Neural cell (in vitro differentiated cells): ENCODE results near the gene MAD1L1. TPM values are rescaled to one million over a fixed set of nuclear protein-coding genes. Genes with fewer than 3 reads are reported as not detected.

Experiments used
- H2AFZ ChIP-seq: fragments of 200-600, 300-800 bp; sonication (generic), shearing (Covaris generic); 2 replicates; pipeline ENCODE4 v1.6.0; 2014; ENCODE audit warnings: low read depth, mild to moderate bottlenecking, antibody characterized with exemption, low read length, moderate library complexity
- H3F3A ChIP-seq: fragments of 200-600 bp; shearing (Covaris generic); 2 replicates; pipeline ENCODE4 v1.6.1; 2016; ENCODE audit warnings: mild to moderate bottlenecking, moderate library complexity, mixed read lengths, antibody characterized with exemption, low read length; ENCODE audit not compliant: insufficient read depth, poor library complexity, severe bottlenecking
- H3K27ac ChIP-seq: fragments of 200-600, 300-800 bp; sonication (generic), shearing (Covaris generic); 2 replicates; pipeline ENCODE4 v1.5.1; 2014; ENCODE audit warnings: mild to moderate bottlenecking, low read length, moderate library complexity
- H3K27me3 ChIP-seq: fragments of 300-800, 200-600 bp; sonication (generic), shearing (Covaris generic); 2 replicates; pipeline ENCODE4 v1.6.0; 2014; ENCODE audit warnings: mild to moderate bottlenecking, low read depth, low read length, moderate library complexity; ENCODE audit not compliant: insufficient read depth
- H3K36me3 ChIP-seq: fragments of 300-800, 200-600 bp; sonication (generic), shearing (Covaris generic); 2 replicates; pipeline ENCODE4 v1.5.1; 2014; ENCODE audit warnings: mild to moderate bottlenecking, antibody characterized with exemption, low read length, moderate library complexity; ENCODE audit not compliant: insufficient read depth
- H3K4me2 ChIP-seq: fragments of 300-800, 200-600 bp; sonication (generic), shearing (Covaris generic); 2 replicates; pipeline ENCODE4 v1.6.0; 2014; ENCODE audit warnings: mild to moderate bottlenecking, low read length
- H3K4me3 ChIP-seq: fragments of 300-800, 200-600 bp; sonication (generic), shearing (Covaris generic); 2 replicates; pipeline ENCODE4 v1.5.1; 2014; ENCODE audit warnings: mild to moderate bottlenecking, low read length, moderate library complexity
- H3K79me2 ChIP-seq: fragments of 200-600 bp; shearing (Covaris generic); replicated peaks from 2 replicates; pipeline ENCODE4 v1.6.0; 2014; ENCODE audit warnings: mild to moderate bottlenecking, low read length, moderate library complexity; ENCODE audit not compliant: insufficient read depth
- H3K9ac ChIP-seq: fragments of 300-800, 200-600 bp; sonication (generic), shearing (Covaris generic); 2 replicates; pipeline ENCODE4 v1.6.1; 2016; ENCODE audit warnings: mild to moderate bottlenecking, low read length, mixed read lengths
- H3K9me2 ChIP-seq: fragments of 200-600 bp; shearing (Covaris generic); 2 replicates; pipeline ENCODE4 v1.6.1; 2016; ENCODE audit warnings: mild to moderate bottlenecking, low read length, mixed read lengths; ENCODE audit not compliant: insufficient read depth
- H3K9me3 ChIP-seq: fragments of 200-600, 300-800 bp; sonication (generic), shearing (Covaris generic); 2 replicates; pipeline ENCODE4 v1.6.1; 2016; ENCODE audit warnings: mild to moderate bottlenecking, mixed run types, low read length, moderate library complexity, mixed read lengths
- H4K20me1 ChIP-seq: fragments of 200-600 bp; shearing (Covaris generic); 2 replicates; pipeline ENCODE4 v1.6.1; 2016; ENCODE audit warnings: mild to moderate bottlenecking, mixed run types; ENCODE audit not compliant: insufficient read depth
- EP300 ChIP-seq: fragments of 450-650 bp; conservative IDR thresholded peaks from 2 replicates; pipeline ENCODE4 v1.6.1; 2014; ENCODE audit warnings: antibody characterized with exemption, mild to moderate bottlenecking, moderate library complexity; ENCODE audit not compliant: poor library complexity, severe bottlenecking
- EZH2 ChIP-seq: fragments of 200-600, 300-800 bp; shearing (Covaris generic), sonication (generic); IDR thresholded peaks from 2 replicates; pipeline ENCODE4 v1.6.1; 2014; ENCODE audit warnings: antibody characterized with exemption, low read length, borderline replicate concordance, mild to moderate bottlenecking; ENCODE audit not compliant: insufficient read depth, poor library complexity, severe bottlenecking
- MXI1 ChIP-seq: fragments of 450-650 bp; conservative IDR thresholded peaks from 2 replicates; pipeline ENCODE4 v1.6.1; 2014; ENCODE audit warnings: antibody characterized with exemption, mild to moderate bottlenecking; ENCODE audit not compliant: poor library complexity, severe bottlenecking
- POLR2AphosphoS5 ChIP-seq: IDR thresholded peaks from 2 replicates; pipeline ENCODE4 v1.6.1; 2012
- RAD21 ChIP-seq: fragments of 450-650 bp; conservative IDR thresholded peaks from 2 replicates; pipeline ENCODE4 v1.6.1; 2014; ENCODE audit warnings: antibody characterized with exemption, mild to moderate bottlenecking, moderate library complexity
- SMC3 ChIP-seq: fragments of 450-650 bp; conservative IDR thresholded peaks from 2 replicates; pipeline ENCODE4 v1.6.1; 2014; ENCODE audit warnings: antibody characterized with exemption, mild to moderate bottlenecking, moderate library complexity; ENCODE audit not compliant: poor library complexity
- TAF1 ChIP-seq: IDR thresholded peaks from 2 replicates; pipeline ENCODE4 v1.6.1; 2012; ENCODE audit warnings: low read depth
- polyA plus RNA-seq: library from polyadenylated mRNA; depleted of rRNA; stranded (reverse); fragments of >200 nt; gene quantifications from 2 replicates; pipeline ENCODE4 v1.2.3, GENCODE V29; 2014
- TF ChIP-seq, protein P1 (sequence below): fragments of 450-650 bp; IDR thresholded peaks from 2 replicates; pipeline ENCODE4 v1.5.1; 2014; ENCODE audit warnings: antibody characterized with exemption, mild to moderate bottlenecking, moderate library complexity; ENCODE audit not compliant: poor library complexity, severe bottlenecking
- TF ChIP-seq, protein P2 (sequence below): IDR thresholded peaks from 2 replicates; pipeline ENCODE4 v1.6.1; 2012; ENCODE audit warnings: borderline replicate concordance

The MAD1L1 gene
- polyA plus RNA-seq, 1 donor from 2014 or later = 31.4 TPM

DNA sequence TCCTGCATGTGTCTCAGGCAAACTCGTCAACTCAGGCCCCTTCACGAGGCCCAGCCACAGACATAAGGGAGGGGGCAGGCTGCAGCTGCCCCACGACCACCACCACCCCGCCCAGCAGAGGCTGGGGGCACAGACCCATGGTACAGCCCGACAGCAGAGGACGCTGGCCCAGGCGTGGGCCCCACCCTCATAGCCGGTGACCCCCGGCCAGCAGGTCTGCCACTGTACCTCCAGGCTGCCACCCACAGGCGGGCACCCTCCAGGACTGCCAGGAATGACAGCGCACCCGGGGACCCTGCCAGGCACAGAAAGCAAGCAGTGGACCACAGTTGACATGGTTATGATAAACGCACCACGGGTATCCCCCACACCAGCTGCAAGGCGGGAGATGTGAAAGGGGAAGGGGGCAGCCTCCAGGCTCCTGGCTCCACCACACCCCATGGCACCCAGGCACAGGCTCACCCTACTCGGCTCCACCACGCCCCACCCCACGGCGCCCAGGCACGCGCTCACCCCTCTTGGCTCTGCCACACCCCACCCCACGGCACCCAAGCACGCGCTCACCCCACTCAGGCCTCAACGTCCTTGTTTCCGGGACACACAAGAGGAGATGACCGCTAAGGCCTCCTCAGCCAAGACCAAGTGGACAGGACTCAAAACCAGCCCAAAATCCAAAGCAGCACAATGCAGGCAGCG, 135.9 kb downstream of the MAD1L1 start:
- no peak overlapping the region for H3K27ac ChIP-seq

DNA sequence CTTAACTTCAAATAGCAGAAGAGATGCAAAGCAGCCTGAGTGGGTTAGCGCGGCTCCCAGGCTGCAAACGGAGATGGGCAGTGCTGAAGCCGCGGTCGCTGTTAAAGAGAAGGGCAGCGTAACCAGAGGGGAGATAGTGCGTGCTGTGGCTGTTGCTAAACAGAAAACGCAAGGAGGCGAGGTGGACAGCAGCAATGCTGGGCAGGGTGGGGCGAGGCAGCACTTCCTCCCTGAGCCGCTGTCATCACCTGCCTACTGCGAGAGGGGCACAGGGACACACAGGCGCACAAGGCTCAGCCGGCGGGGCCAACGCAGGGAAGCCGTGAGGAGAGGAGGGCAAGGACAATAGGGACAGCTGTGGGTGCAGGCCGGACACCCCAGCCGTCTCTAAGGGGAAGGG, 137.3 kb downstream of the MAD1L1 start:
- H2AFZ ChIP-seq = no peak overlapping the region
- no peak overlapping the region for H3K27ac ChIP-seq
- no peaks in the 10 kb centered on the region for H3K79me2 ChIP-seq
- H3K9ac ChIP-seq = no peak overlapping the region
- no peak overlapping the region for H3K4me3 ChIP-seq
- TF ChIP-seq EZH2 = no peak
- TF ChIP-seq SMC3 = no peak
- no peak for TF ChIP-seq MXI1
- TF ChIP-seq, protein P1, sequence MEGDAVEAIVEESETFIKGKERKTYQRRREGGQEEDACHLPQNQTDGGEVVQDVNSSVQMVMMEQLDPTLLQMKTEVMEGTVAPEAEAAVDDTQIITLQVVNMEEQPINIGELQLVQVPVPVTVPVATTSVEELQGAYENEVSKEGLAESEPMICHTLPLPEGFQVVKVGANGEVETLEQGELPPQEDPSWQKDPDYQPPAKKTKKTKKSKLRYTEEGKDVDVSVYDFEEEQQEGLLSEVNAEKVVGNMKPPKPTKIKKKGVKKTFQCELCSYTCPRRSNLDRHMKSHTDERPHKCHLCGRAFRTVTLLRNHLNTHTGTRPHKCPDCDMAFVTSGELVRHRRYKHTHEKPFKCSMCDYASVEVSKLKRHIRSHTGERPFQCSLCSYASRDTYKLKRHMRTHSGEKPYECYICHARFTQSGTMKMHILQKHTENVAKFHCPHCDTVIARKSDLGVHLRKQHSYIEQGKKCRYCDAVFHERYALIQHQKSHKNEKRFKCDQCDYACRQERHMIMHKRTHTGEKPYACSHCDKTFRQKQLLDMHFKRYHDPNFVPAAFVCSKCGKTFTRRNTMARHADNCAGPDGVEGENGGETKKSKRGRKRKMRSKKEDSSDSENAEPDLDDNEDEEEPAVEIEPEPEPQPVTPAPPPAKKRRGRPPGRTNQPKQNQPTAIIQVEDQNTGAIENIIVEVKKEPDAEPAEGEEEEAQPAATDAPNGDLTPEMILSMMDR = no peak
- no peak for TF ChIP-seq TAF1
- no peak for TF ChIP-seq POLR2AphosphoS5
- no peak for TF ChIP-seq RAD21
- no peak for TF ChIP-seq EP300
- TF ChIP-seq, protein P2, sequence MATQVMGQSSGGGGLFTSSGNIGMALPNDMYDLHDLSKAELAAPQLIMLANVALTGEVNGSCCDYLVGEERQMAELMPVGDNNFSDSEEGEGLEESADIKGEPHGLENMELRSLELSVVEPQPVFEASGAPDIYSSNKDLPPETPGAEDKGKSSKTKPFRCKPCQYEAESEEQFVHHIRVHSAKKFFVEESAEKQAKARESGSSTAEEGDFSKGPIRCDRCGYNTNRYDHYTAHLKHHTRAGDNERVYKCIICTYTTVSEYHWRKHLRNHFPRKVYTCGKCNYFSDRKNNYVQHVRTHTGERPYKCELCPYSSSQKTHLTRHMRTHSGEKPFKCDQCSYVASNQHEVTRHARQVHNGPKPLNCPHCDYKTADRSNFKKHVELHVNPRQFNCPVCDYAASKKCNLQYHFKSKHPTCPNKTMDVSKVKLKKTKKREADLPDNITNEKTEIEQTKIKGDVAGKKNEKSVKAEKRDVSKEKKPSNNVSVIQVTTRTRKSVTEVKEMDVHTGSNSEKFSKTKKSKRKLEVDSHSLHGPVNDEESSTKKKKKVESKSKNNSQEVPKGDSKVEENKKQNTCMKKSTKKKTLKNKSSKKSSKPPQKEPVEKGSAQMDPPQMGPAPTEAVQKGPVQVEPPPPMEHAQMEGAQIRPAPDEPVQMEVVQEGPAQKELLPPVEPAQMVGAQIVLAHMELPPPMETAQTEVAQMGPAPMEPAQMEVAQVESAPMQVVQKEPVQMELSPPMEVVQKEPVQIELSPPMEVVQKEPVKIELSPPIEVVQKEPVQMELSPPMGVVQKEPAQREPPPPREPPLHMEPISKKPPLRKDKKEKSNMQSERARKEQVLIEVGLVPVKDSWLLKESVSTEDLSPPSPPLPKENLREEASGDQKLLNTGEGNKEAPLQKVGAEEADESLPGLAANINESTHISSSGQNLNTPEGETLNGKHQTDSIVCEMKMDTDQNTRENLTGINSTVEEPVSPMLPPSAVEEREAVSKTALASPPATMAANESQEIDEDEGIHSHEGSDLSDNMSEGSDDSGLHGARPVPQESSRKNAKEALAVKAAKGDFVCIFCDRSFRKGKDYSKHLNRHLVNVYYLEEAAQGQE = no peak
- H3K27me3 ChIP-seq = no peaks in the 10 kb centered on the region
- H3K9me3 ChIP-seq = no peaks in the 10 kb centered on the region
- H3F3A ChIP-seq = no peaks in the 10 kb centered on the region
- no peaks in the 10 kb centered on the region for H3K9me2 ChIP-seq
- no peak overlapping the region for H3K4me2 ChIP-seq
- no peaks in the 10 kb centered on the region for H3K36me3 ChIP-seq
- H4K20me1 ChIP-seq = no peaks in the 10 kb centered on the region

More for the DNA sequence above, 135.9 kb downstream of the MAD1L1 start:
- Histone ChIP-seq H3K4me2 (no peak overlapping the region), H4K20me1 (no peaks in the 10 kb centered on the region), H3K9me3 (no peaks in the 10 kb centered on the region), H3K4me3 (no peak overlapping the region), H3K27me3 (no peaks in the 10 kb centered on the region), H2AFZ (no peak overlapping the region), H3K36me3 (no peaks in the 10 kb centered on the region), H3K79me2 (no peaks in the 10 kb centered on the region), H3K9me2 (no peaks in the 10 kb centered on the region), H3F3A (no peaks in the 10 kb centered on the region), H3K9ac (no peak overlapping the region)
- TF ChIP-seq RAD21 = no peak
- TF ChIP-seq POLR2AphosphoS5 = no peak
- no peak for TF ChIP-seq EZH2
- no peak for TF ChIP-seq EP300
- no peak for TF ChIP-seq SMC3
- TF ChIP-seq, protein P2 = no peak
- TF ChIP-seq TAF1 = no peak
- no peak for TF ChIP-seq MXI1
- TF ChIP-seq, protein P1 = no peak
